NCI-H2227 treated with DMSO at 0.1 percent for 48 hours (cell line): ENCODE measurements around the gene SYNJ2.

Experiments
- DNase-seq: peaks from one replicate; lab custom pipeline; 2025; lab: John Stamatoyannopoulos, UW

The SYNJ2 gene

DNA sequence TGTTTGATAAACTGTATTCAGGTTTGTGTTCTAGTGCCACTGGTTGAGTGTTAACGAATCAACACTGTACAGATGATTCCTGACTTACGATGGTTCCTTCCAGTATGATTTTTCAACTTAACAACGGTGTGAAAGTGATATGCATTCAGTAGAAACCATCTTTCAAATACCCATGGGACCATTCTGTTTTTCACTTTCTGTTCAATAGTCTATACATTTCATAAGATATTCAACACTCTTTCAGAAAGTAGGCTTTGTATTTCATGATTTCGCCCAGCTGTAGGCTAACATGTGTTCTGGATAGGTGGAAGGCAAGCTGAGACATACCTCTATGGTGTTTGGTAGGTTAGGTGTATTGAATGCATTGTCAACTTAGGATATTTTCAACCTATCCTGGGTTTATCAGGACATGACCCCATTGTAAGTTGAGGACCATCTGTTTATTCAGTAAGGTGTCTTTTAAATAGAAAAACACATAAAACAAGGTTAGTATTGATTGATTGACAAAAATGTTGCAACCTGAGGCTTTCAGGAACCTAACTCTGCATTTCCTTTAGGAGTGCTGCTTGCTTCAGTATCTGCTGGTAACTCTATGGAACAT lies 32.3 kb downstream of the SYNJ2 start:
- no peak for DNase-seq

GRCh38 chr6:158014505-158015187 lies 33.0 kb downstream of the SYNJ2 start:
- DNase-seq = no peak

DNA sequence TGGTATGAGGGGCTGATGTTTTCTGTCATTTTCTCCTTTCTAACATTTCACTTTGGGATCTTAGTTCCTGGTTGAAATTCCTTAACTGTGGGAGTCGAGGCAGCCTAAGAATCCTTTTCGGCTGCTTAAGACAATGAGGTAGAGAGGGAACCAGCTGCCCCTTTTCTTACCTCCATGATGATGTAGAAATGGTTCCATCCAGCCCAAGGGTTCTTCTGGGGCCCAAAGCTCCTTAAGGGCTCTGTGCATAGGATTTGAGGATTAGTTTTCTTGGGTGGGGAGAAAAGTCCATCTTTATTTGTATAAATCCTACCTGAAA lies 33.5 kb downstream of the SYNJ2 start:
- DNase-seq = no peak

DNA sequence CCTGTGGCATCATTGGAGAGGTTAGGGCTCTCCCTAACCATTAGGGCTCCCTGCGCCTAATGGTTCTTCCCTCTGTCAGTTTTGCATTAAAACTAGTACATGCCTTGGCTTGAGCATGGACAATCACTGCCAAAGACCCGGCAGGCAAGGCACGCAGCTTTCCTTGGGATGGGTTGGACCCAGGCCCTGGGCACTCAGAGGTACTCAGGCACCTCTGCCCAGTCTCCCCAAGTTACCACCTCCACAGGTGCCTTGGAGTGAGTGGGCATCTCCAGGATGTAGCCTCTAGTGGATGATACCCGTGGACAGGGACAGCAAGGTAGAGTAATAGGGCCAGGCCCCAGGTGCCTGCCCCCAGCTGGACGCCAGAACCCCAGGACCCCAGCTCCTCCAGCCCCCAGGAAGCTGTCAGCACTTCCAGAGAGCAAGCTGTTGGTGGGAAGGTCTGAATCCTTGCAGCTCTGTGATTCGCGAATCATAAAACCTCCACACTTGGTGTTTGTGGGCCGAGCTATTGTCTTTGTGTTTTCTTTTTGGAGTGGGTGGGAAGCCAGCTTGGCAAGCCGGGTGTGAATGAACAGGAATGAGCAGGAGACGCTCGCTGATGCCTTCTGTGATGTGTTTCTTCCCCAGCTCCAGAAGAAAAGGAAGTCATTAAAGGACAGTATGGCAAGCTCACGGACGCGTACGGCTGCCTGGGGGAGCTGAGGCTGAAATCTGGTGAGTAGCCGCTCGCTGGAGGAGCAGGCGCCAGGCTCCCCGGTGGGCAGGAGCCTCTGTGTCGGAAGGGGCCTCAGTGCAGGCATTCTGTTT lies 35.1 kb downstream of the SYNJ2 start:
- no peak for DNase-seq

DNA sequence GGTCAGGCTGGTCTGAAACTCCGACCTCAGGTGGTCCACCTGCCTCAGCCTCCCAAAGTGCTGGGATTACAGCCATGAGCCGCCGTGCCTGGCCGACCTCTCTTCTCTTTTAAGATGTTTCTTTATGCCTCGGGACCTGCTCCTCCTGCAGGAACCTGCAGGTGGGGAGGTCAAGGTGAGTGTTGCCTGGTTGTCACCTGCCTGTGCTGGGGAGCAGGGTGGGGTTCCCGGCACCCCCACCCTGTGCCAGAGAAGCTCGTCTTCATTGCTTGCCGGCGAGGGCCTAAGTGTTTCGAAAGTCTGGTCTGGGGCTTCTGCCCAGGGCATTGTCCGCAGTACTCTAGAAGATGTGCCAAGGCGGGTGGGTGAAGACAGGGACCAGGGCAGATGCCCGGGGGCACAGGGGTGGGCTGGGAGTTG lies 36.0 kb downstream of the SYNJ2 start:
- DNase-seq = no peak

DNA sequence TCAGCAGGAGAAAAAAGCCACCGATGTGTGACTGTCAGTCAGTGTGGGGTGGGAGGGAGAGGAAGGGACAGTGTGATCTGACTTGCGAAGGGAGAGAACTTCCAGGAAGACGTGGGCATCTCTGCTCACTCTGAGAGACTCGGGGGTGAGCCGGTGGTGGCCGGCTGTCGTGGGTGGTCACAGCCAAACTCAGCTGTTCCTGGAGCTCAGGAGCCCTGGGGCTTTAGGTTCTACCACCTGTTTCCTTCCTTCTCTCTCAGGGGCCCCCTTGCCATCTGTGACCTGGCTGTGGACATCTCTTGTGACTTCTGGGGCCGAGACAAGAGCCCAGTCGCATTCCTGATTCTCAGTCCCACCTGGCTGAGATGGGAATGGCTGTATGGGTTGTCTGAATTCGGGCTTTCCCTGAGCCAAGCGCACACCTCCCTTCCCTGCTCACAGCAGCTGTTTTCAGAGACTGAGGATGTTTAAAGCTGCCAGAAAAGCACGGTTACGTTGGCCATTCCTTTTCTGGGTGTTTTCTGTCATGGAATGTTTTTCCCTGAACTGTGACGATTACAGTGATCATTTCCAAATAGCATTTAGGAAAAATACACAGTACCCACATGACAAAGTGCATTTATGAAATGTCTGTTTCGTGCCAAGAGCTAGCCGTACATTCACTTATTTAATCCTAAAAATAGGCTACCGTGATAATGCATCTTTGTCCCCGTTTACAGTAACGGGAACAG lies 36.5 kb downstream of the SYNJ2 start:
- no peak for DNase-seq

GRCh38 chr6:158018851-158019361 lies 37.2 kb downstream of the SYNJ2 start:
- DNase-seq = no peak

DNA sequence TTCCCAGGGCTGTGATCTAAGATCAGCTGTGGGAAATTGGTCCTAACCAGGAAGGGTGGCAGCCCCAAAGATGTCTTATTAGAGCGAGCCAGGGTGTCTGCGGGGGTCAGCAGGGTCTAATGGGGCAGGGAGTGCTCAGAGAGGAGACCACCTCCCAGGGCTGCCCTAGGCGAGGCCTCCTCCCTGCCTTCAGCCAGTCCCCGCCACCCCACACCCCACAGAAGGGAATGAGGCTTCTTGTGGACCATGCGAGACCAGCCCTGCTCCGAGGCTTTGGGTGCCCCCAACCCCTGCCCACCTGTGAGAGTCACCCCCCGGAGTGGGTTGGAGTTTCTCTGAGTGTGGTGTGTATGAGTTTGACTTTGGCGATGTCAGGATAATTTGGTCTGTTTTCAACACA lies 37.8 kb downstream of the SYNJ2 start:
- no peak for DNase-seq

DNA sequence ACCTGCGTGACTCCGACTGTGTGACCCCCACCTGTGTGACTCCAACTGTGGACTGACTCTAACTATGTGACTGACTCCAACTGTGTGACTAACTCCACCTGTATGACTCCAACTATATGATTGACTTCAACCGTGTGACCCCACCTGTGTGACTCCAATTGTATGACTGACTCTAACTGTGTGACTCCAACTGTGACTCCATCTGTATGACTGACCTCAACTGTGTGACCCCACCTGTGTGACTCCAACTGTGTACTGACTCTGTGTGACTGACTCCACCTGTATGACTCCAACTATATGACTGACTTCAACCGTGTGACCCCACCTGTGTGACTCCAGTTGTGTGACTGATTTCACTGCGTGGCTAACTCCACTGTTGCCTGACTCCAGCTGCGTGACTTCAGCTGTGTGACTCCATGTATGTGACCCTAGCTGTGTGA lies 38.6 kb downstream of the SYNJ2 start:
- no peak for DNase-seq

DNA sequence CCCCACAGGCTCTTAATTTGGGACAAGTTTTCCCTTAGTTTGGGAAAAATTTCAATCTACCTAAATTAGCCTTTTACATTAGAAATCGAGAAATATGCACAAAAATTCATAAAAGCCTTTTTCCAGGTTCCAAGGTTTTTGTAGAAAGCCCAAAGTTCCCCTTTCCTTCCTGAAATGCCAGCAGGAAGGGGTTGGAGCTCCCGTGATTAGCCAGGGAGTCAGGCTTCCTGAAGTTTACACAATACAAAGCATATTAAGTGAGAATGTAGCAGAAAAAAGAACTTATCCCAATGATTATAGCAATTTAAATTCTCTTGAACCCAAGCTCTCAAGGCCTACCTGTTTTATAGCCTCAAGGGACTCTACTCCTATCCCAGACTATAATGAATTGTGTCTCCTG lies 39.1 kb downstream of the SYNJ2 start:
- DNase-seq = no peak

DNA sequence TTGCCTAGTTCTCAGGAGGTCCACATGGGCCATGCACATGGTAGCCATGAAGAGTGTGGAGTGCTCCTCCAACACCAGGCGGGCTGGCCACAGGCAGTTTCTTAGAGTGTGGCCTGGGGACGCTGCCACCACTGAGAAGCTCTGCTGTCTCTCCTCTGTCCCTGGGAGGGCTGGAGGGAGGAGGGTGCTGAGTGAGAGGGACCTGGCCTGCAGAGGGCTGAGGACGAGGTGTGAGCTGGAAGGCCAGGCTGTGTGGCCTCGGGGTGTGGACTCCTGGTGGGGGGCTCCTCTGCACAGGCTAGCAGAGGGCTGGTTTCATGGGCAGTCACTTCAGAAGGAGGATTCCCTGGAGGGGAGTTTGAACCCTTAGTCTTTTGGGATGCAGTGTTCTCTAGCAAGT lies 39.7 kb downstream of the SYNJ2 start:
- no peak for DNase-seq

GRCh38 chr6:158021814-158022748 lies 40.4 kb downstream of the SYNJ2 start:
- no peak for DNase-seq

GRCh38 chr6:158022749-158023596 lies 41.3 kb downstream of the SYNJ2 start:
- no peak for DNase-seq

GRCh38 chr6:158023597-158023939 lies 41.9 kb downstream of the SYNJ2 start:
- no peak for DNase-seq

DNA sequence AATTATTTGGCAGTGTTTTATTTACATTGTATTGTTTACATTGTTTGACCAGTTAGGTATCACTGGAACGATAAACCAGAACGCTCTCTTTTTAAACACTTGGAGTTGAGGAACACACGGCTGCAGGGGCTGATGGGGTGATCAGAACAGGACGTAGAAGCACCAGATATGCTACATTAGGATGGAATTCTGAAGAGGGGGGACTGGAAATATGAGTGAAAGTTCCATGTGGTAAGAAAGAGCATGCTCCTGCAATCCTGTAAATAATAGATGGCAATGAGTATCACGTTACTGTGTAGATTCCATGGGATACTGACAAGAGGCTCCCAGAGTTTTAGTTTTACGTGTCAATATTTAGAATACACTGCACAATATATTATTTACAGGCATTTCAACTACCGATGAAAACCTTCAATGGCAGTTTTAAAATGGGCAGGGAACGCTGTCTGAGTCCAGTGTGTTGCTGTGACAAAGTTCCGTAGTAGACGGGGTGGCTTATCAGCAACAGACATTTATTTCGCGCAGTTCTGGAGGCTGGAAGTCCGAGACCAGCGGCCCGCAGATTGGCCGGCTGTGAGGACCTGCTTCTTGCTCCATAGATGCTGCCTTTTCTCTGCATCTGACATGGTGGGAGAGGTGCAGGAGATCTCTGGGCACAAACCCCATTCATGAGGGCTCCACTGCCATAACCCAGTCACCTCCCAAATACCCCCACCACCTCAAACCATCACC lies 43.1 kb downstream of the SYNJ2 start:
- no peak for DNase-seq

- peak; percentile 15 for DNase-seq
Observed at GRCh38 chr6:158026054-158026900, 44.6 kb downstream of the SYNJ2 start.

GRCh38 chr6:158026901-158027589 lies 45.4 kb downstream of the SYNJ2 start:
- no peak for DNase-seq
